CD4-positive, CD25-positive, alpha-beta regulatory T cell (primary cell): ENCODE data around the gene CLTRN. TPM values are rescaled to one million over a fixed set of nuclear protein-coding genes. Genes with fewer than 3 reads are reported as not detected.

Experiments used
- polyA plus RNA-seq, 4 donors: library from polyadenylated mRNA; unstranded; fragments of 300-500 nt; fragmentation: Illumina TruSeq; gene quantifications; one replicate each; pipeline ENCODE4 v1.2.3, GENCODE V29; 2021
- total RNA-seq: library from RNA; stranded (reverse); gene quantifications from one replicate; pipeline ENCODE4 v1.2.3, GENCODE V29; 2022

The CLTRN gene
- total and polyA plus RNA-seq, 5 donors from 2014 or later: 0.11 to 0.17 (median 0.17) TPM; not detected in 2

Other genes with a start within 250 kb of the CLTRN start
- gene PIR, start 171.5 kb downstream of the CLTRN start, total RNA-seq: not detected
- gene PIR, start 171.5 kb downstream of the CLTRN start, polyA plus RNA-seq: under 1 TPM in 1 of 4 donors, not detected in 3; 0.14 TPM
- not detected for gene BMX, start 164.0 kb downstream of the CLTRN start, total RNA-seq
- gene BMX, start 164.0 kb downstream of the CLTRN start, polyA plus RNA-seq: not detected
- not detected for gene ACE2, start 63.8 kb downstream of the CLTRN start, total RNA-seq
- gene ACE2, start 63.8 kb downstream of the CLTRN start, polyA plus RNA-seq: not detected
- gene CA5B, start 73.5 kb upstream of the CLTRN start, total RNA-seq: 74.3 TPM
- gene CA5B, start 73.5 kb upstream of the CLTRN start, polyA plus RNA-seq: 10 to 100 TPM; 34.9 to 69.5 (median 44.0) TPM
- gene ZRSR2, start 125.7 kb upstream of the CLTRN start, total RNA-seq: 47.5 TPM
- 10 to 100 TPM; 16.6 to 25.3 (median 19.3) TPM for gene ZRSR2, start 125.7 kb upstream of the CLTRN start, polyA plus RNA-seq
- gene AP1S2, start 190.0 kb upstream of the CLTRN start, total RNA-seq: 32.8 TPM
- 10 to 100 TPM; 68.4 to 93.5 (median 77.8) TPM for gene AP1S2, start 190.0 kb upstream of the CLTRN start, polyA plus RNA-seq